GM21717 (cell line): ENCODE results near the gene MSL1.

ENCODE experiments used
- ATAC-seq: cut with Tn5 transposase; IDR thresholded peaks from one replicate; pipeline ENCODE4 v1.9.1; 2021; ENCODE audit warnings: mild to moderate bottlenecking, moderate library complexity; ENCODE audit not compliant: unreplicated experiment

The MSL1 gene

DNA sequence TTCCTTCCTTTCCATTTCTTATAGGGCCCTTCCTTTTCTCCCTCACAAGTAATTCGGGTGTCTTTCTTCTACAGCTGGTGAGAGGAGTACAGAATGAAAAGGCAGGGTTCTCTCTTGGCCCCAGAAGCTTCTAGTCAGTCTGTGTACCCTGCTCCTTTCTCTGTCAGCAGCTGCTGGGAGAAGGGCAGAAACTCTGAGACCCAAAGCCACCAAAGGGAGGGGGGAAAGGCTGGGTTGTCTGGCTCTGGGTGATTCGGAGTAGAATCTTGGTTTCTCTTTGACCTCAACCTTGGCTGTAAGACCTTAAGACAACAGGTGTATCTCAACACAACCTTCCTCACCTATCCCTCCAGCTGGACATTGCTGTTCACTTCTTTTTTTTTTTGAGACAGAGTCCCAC is 18.1 kb upstream of the MSL1 start:
- ATAC-seq: no peak

DNA sequence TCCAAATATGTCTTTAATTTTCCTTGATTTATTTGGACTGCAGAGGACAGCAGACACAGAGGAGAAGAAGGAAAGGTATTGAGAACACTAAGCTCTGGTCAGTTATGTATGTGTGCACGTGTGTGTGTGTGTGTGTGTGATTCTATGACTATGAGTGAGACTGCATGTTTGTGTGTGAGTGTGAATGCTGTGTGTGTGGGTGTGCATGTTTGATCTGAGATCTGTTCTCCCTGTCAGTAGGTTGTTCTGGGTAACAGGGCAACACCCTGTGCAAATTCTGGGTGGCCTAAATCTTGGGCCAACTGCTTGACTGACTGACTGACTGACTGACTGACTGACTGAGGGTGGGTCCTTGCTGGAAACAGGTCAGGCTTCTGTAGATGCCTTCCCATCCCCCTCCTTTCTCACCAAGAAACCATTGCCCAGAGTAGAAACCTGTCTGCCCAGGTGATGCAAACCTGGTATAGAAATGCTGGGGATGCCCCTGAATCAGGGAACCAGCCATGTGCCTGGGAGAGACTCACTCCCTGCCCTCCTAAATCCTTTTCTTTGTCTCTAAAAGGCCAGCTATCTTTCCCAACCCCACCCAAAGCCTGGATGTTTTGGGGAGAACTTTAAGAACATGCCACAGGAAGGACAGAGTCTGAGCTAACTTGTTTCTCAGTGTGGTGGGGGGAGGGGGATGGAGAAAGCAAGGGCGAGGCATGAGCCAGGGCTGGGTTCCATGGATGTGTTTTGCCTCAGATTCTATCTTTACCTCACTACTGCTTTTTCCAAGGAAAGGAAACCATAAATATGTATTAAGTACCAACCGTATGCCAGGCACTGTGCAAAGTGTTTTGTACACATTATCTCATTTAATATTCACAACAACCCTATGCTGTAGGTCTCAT is 16.9 kb upstream of the MSL1 start:
- no peak for ATAC-seq

DNA sequence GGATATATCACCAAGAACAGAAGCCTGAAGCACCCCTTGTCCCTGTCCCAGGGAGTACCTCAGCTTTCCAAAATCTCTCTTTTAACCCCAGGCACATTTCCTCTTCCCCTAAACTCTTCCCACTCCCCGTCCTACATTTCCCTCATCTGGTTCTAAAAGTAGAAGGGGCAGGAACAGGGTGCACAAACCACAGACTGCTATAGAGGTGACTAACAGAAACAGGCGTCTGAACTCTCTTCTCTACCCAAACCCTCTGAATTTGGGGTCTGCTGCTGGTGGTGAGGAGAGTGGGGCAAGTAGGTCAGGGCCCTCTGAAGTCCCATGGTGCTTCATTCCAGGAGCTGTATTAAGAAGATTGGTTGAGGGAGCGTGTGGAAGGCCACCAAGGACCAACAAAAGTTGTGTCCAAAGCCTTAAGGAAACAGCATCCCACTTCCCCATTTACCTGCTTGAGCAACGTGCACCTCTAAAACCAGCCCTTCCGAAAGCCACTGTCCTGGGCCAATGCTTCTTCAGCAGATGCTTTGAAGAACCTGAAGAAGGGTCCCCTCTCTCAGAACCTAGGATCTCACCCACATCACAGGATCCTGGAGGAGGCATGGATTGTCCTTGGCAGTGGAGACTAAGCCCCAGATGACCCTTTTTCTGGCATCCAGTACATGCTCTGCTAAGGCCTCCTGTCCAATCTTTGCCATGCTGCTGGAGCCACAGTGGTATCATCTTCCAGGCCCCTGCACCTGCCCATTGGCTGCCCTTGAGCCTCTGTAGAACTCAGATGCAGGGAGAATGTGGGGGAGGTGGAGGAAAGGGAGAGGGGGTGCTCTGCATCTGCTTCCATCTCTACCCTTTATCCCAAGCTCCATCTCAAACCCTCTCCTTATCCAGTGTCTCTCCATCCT is 15.7 kb upstream of the MSL1 start:
- ATAC-seq: no peak

DNA sequence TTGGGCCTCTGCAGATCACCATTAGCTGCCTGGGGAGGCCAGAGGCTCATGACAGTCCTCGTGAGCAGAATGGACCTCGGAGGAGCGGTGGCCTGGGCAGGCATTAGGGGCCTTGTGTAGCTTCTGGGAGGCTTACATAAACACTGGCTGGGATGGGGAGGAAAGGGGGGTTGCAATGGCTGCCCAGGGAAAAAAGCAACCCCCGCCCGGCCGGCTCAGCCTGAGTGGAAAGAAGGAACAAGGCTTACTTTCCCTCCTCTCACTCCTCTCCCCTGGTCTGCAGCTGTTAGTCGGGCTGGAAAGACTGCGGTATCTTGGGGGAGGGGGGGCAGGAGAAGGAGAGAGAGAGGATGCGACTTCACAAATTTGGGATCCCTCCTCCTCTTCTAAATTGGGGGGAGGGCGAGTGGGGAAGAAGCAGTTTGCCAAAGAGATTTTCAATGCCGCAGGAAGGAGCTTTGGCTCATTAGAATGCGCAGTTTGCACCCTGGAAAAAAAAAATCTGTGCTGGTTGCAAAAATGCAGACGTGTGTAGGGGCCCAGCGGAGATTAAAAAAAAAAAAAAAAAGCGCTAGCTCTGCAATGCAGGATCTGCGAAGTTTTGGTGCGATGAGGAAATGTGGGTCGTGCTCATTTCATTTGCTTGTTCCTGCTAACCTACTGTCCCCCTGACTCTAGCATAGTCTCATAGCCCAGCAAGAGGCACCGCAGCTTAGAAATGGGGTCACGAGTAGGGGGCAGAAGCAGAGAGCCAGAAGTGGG is 14.8 kb upstream of the MSL1 start:
- no peak for ATAC-seq

DNA sequence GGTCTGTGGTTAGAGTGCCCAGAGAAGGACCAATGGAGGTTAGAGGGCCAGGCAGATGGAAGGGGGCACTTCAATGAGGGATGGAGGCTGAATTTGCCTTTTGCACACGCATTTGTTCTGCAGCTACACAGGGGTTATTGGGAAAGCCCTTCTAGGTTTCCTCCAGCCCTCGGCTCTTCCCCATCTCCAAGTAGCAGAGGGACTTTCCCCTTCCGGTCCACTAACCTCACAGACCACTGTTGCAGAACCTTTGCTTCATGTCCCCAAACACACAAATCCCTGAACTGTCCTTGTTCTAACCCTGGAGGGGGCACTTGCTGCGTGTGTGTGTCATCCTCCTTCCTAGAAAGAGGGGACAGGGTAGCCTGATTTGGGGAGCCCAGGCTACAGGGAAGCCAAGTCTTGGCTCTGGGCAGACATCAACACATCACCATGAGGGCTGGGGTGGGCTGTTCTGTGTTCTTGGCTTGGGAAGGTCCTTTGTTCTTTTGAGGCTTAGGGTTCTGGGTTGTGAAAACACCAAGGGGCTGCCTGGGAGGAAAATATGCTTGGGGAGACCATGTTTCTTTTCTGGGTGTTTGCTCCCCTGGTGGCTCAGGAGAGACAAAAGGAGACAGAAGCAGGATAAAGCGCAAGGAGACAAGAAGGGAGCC is 14.1 kb upstream of the MSL1 start:
- no peak for ATAC-seq

DNA sequence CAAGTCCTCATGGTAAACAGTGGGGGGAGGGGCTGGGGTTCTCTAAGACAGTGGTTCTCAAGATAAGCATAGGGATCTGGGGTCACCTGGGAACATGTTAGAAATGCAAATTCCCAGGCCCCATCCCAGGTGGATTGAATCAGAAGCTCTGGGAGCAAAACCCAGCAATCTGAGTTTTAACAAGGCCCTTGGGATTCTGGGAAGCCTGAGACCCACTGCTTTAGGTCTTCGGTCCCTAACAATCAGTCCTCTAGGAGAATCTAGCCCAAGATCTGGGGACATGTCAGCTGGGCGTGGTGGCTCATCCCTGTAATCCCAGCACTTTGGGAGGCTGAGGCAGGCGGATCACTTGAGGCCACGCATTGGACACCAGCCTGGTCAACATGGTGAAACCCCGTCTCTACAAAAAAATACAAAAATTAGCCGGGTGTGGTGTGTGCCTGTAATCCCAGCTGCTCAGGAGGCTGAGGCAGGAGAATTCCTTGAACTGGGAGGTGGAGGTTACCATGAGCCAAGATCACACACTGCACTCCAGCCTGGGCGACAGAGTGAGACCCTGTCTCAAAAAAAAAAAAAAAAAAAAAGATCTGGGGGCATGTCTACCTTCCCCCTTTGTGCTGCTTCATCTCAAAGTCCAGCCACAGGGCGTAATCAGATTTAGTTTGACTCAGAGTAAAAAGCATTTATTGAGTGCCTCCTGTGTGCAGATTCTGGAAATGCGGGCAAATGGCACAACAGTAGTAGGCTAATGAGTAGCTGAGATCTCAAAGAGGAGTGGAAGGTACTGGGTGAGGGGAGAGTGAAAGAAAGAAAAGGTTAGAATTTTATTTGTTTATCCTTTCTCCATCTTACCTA is 12.6 kb upstream of the MSL1 start:
- ATAC-seq: no peak

DNA sequence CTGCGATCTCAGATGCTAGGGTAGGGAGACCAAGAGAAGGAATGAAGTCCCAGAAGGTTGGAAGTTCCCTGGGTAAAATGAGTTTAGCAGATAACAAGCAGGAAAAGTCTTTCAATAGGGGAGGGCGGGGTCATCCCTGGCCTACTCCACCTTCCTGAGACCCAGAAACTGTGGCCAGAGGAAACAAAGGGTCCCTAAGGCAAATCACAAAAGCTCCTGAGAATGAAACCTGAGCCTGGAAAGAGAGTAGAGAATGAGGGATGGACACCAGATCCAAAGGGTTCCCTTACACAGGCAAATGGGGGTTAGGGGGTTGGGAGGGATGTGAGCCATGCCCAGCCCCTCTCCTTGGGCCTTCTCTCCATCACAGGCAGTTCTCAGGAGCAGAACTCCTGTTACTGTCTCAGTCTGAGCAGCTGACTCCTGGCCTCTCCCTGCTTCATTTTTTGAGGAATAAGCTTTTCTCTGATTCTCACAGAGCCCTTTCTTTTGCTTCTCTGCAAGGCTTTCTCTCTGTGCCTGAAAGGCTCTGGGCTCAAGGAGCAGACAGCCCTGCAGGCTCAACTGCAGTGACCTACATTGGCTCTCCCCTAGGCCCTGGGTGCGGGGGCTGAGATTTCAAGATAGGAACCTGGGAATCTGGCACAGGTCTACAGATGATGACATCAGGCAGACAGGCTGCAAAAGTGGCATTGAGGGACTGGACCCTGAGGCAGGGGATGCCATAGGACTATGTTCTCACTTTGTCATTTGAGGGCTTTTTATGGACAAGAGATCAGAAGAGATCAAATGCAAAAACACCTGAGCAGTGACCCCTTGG is 11.5 kb upstream of the MSL1 start:
- no peak for ATAC-seq

DNA sequence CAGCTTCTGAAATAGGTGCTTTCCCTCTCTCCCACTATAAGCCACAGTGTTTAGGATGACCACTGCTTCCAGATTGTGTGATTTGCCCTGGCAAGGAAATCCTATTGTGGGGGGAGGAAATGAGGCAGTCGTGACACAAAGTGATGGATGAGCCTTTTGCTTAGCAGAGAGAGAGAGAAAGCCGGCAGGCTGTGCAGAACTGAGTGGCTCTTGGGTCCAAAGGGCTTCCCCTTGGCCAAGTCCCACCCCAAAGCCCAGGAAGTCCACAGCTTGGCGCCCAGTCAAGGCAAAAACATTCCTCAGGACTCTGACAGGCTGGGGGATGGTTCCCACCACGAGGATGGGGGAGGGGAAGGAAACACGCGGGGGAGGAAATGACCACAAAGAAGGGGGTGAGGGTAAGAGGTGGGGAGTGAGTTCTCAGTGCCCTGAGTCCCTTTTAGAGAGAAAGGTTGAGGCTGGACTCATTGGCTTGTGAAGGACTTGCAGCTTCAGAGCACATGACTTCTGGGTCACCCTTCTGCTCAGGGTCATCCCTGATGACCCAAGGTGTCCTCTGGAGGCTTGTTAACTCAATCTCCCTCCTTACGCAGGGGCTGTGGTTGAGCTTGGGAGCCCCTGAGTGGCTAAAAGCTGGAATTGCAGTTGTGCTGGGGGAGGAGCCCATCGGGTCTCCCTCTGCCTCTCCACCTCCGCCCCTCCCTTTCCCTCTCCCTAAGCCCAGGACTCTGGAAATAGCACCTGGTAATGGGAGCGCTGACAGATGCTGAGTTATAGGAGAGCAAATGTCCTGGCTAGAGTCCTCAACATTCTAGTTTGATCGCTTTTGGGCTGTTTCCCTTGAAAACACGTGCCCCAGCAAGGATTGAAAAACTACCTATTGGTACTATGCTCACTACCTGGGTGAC is 10.3 kb upstream of the MSL1 start:
- ATAC-seq: peak; percentile 34

DNA sequence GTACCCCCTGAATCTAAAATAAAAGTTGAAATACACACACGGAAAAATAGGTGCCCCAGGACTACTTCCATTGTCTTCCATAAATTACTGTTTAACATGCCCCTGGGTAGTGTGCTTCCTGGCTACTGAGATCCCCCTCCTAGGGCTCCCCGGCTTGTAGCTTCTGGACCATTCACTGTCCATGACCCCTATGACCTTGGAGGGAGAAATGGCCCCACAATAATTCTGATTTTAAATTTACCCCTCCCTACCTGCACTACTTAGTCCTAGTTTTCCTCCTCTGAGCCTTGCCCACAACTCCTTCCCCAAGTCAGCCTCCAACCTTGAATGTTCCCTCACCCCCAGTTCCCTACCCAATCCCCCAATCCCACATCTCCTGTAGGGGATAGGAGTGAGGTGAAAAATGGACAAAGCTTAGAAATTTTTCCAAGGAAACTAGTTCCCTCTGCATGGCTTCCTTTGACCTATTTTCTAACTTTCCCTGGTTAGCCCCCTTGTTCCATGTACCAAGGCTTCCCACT is 9.5 kb upstream of the MSL1 start:
- no peak for ATAC-seq

DNA sequence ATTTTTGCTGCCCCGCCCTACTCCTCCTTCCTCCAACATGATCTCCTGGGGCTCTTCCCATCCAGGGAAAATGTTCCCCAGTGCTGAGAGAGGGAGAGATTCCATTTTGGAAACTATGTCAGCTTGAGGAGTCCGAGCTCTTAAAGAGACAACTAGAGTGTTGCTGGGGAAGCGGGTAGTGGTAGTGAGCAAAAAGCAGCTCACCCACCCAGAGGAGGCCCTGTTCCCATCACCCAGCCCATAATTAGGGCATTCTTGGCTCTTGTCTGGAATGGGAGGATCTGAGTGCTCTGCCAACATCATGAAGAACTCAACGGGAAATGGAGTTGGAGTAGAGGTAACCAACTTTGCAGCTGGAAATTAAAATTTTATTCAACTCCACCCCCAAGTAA is 9.1 kb upstream of the MSL1 start:
- no peak for ATAC-seq

DNA sequence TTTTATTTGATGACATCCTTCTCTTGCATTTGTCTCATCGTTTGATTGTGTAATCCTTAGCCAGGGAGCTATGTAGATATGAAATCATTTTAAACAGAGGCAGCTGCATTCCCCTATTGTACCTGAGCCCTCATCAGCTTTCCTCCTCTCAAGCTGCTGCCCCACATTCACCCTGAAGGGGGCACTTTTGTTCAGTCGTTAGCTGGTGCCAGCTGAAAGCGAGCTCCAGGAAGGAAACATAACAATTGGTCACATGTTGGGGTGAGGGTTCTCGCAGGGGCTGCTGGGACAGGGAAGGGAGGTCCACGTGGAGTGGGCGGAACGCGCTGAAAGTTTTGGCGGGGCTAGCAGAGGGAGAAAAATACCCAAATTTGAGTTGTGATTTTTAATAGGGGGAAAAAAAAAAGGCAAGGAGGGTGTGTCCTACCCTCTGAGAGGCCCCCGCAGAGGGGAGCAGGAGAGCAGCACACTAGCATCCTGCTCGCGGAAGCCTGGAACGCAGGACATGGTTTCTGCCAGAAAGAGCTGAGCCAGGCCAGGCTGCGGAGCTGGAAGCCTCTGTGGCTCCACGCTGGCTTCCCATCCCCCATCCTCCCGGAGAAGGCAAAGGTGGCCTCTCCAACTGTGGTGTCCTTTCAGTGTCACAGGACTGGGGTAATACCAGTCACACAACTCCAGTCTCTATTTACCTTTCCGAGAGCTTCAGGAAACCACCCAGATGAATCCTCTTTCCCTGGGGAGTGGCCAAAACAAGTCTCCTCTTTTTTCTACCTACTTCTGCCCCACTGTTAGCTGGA is 8.5 kb upstream of the MSL1 start:
- peak; percentile 70 for ATAC-seq

DNA sequence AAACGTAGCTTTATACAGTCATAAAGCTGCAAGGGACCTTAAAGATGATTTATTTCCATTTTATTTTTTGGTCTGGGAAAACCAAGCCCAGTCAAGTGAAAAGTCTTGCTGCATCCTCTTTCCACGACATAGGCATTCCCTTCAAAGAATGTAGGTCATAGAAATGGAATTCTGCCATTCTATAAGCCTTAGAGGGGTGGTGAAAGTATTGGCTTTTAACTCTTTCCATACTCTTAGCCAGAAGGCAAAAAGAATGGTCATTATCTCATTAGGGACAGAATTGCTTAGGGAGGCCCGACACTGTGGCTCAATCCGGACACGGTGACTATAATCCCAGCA is 7.9 kb upstream of the MSL1 start:
- no peak for ATAC-seq

DNA sequence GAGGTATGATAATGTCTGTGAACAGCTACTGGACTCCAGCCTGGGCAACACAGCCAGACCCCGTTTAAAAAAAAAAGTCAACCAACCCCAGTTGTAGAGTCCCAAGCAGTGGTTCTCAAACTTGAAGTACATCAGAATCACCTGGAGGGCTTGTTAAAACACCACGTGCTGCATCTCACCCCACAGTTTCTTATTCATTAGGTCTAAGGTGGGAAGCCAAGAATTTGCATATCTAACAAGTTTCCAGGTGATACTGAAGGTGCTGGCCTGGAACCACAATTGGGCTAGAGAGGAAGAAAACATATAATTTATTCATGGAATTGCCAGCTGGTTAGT is 6.7 kb upstream of the MSL1 start:
- ATAC-seq: no peak

DNA sequence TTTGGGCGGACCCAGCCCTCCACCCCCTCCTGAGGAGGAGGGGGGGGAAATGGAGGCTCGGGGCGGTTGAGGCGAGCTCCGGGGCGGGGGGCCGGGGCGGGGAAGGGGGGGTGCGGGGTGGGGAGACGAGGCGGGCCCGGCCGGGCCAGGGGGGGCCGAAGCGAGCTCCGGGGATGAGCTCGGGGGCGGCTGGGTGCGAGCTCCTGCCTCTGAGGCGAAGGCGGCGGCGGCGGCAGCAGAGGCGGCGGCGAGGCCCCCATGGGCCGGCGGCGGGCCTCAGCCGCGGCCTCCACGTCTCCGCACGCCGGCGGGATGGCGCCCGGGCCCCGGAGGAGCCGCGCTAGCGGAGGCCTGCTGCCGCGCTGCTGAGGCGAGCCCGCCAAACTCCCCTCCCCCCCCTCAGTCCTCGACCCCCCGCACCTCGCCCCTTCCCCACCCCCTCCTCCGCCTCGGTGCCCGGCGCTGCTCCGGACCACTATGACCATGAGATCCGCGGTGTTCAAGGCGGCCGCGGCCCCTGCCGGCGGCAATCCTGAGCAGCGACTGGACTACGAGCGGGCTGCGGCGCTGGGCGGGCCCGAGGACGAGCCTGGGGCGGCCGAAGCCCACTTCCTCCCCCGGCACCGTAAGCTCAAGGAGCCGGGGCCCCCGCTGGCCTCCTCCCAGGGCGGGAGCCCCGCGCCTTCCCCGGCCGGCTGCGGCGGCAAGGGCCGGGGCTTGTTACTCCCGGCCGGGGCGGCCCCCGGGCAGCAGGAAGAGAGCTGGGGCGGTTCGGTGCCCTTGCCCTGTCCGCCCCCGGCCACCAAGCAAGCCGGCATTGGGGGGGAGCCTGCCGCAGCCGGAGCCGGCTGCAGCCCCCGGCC is 596 bp downstream of the MSL1 start:
- peak; percentile 31 for ATAC-seq

DNA sequence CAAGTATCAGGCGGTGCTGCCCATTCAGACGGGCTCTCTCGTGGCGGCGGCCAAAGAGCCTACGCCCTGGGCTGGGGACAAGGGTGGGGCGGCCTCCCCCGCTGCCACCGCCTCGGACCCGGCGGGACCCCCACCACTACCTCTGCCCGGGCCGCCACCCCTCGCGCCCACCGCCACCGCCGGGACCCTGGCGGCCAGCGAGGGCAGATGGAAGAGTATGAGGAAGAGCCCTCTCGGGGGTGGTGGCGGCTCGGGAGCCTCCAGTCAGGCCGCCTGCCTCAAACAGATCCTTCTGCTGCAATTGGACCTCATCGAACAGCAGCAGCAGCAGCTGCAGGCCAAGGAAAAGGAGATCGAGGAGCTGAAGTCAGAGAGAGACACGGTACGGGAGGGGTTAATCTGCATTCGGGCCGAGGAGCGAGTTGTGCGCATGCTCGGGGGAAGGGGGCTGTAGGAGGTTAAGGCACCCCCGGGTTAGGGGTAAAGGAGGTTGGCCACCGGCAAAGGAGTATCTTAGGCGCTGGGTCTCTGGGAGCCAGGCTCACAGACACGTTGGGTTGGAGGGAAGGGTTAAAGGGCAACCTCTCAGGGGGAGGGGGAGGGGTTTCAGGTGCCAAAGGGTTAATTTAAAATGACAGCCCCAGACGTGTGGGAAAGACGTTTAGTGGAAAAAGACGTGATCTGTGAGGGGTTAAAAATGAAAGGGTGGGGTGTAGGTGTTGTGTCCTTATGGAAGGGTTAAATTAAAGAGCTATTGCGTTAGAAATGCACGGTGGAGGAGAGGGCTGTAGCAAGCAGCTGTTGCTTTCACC is 1.4 kb downstream of the MSL1 start:
- peak; percentile 20 for ATAC-seq

DNA sequence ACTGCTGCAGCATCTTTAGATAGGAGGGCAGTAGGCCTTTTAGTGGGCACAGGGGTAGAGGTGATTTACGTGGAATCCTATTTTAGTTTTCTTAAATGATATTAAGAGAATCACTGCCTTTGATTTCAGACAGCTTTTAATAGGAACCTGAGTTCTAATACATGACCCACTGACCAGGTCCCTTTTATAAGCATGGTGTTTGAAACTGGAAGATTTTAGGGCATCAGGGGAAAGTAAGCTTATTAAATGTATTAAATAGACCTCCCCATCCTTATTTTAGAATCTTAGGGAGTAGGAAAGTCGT is 2.0 kb downstream of the MSL1 start:
- no peak for ATAC-seq
